Liver (tissue), 9 donors: ENCODE data around the gene VASH1. TPM values are rescaled to one million over a fixed set of nuclear protein-coding genes. Genes with fewer than 3 reads are reported as not detected.

Source experiments
- DNase-seq: peaks from one replicate; pipeline ENCODE4 v3.0.0-alpha.2; 2017; ENCODE audit warnings: low spot score
- H3K27ac ChIP-seq, 2 donors: one replicate each; pipeline ENCODE4 v1.7.0; 2013; ENCODE audit warnings: inconsistent platforms in 2 of 2, low read length in 2 of 2, control low read depth in 1 of 2, low read depth in 1 of 2, mild to moderate bottlenecking in 1 of 2
- H3K27me3 ChIP-seq, 4 donors: one replicate each; pipeline versions ENCODE4 v1.6.1 to v1.7.0; 2013; ENCODE audit warnings: low read length in 3 of 4, inconsistent platforms in 1 of 4, mild to moderate bottlenecking in 1 of 4, moderate library complexity in 1 of 4; ENCODE audit not compliant: control insufficient read depth in 4 of 4, insufficient read depth in 4 of 4
- H3K36me3 ChIP-seq, 4 donors: one replicate each; pipeline versions ENCODE4 v1.6.1 to v1.7.0; 2013; ENCODE audit warnings: low read length in 3 of 4, mild to moderate bottlenecking in 3 of 4, low read depth in 1 of 4, moderate library complexity in 1 of 4; ENCODE audit not compliant: control insufficient read depth in 4 of 4, insufficient read depth in 3 of 4
- H3K4me1 ChIP-seq, 4 donors: one replicate each; pipeline versions ENCODE4 v1.6.1 to v1.7.0; 2013; ENCODE audit warnings: low read length in 3 of 4, mild to moderate bottlenecking in 3 of 4, moderate library complexity in 1 of 4; ENCODE audit not compliant: control insufficient read depth in 4 of 4, insufficient read depth in 4 of 4
- H3K4me3 ChIP-seq, 3 donors: one replicate each; pipeline versions ENCODE4 v1.6.1 to v1.7.0; 2013; ENCODE audit warnings: low read length in 3 of 3, control low read depth in 1 of 3, low read depth in 1 of 3, mild to moderate bottlenecking in 1 of 3
- H3K9ac ChIP-seq, 2 donors: one replicate each; pipeline ENCODE4 v1.7.0; 2013; ENCODE audit warnings: low read length in 2 of 2, mild to moderate bottlenecking in 2 of 2, moderate library complexity in 2 of 2, control low read depth in 1 of 2, low read depth in 1 of 2
- H3K9me3 ChIP-seq, 4 donors: one replicate each; pipeline versions ENCODE4 v1.6.1 to v1.7.0; 2013; ENCODE audit warnings: low read length in 3 of 4; ENCODE audit not compliant: control insufficient read depth in 4 of 4
- ATF3 ChIP-seq: IDR thresholded peaks from 2 replicates; pipeline ENCODE4 v1.6.1; 2016; ENCODE audit warnings: antibody characterized with exemption
- CTCF ChIP-seq: fragments of 150-350 bp; IDR thresholded peaks from 2 replicates; pipeline ENCODE4 v1.5.1; 2017; ENCODE audit warnings: improper control_type of control experiment, low read depth, low read length; ENCODE audit not compliant: missing input control
- EGR1 ChIP-seq, 2 donors: IDR thresholded peaks; 2 replicates each; pipeline ENCODE4 v1.6.1; 2016 to 2018; ENCODE audit warnings: antibody characterized with exemption in 2 of 2, low read depth in 2 of 2
- FOXA1 ChIP-seq: IDR thresholded peaks from 2 replicates; pipeline ENCODE4 v1.6.1; 2016; ENCODE audit warnings: antibody characterized with exemption
- GABPA ChIP-seq, 2 donors: IDR thresholded peaks in 1 of 2; conservative IDR thresholded peaks in 1 of 2; 2 replicates each; pipeline ENCODE4 v1.6.1; 2016; ENCODE audit warnings: antibody characterized with exemption in 2 of 2, mild to moderate bottlenecking in 1 of 2, moderate library complexity in 1 of 2
- HNF4A ChIP-seq, 2 donors: conservative IDR thresholded peaks; 2 replicates each; pipeline ENCODE4 v1.6.1; 2016; ENCODE audit warnings: antibody characterized with exemption in 2 of 2, mild to moderate bottlenecking in 2 of 2
- HNF4G ChIP-seq: IDR thresholded peaks from 2 replicates; pipeline ENCODE4 v1.6.1; 2016; ENCODE audit warnings: antibody characterized with exemption
- JUND ChIP-seq, 2 donors: IDR thresholded peaks; 2 replicates each; pipeline ENCODE4 v1.6.1; 2016; ENCODE audit warnings: antibody characterized with exemption in 2 of 2
- MAX ChIP-seq: IDR thresholded peaks from 2 replicates; pipeline ENCODE4 v1.6.1; 2016; ENCODE audit warnings: antibody characterized with exemption
- NR2F2 ChIP-seq: IDR thresholded peaks from 2 replicates; pipeline ENCODE4 v1.6.1; 2016; ENCODE audit warnings: antibody characterized with exemption
- REST ChIP-seq: IDR thresholded peaks from 2 replicates; pipeline ENCODE4 v1.6.1; 2016; ENCODE audit warnings: antibody characterized with exemption, mild to moderate bottlenecking
- RXRA ChIP-seq, 2 donors: IDR thresholded peaks; 2 replicates each; pipeline ENCODE4 v1.6.1; 2017 to 2018; ENCODE audit warnings: antibody characterized with exemption in 2 of 2, mild to moderate bottlenecking in 1 of 2
- SP1 ChIP-seq: IDR thresholded peaks from 2 replicates; pipeline ENCODE4 v1.6.1; 2018; ENCODE audit warnings: antibody characterized with exemption, mild to moderate bottlenecking
- TAF1 ChIP-seq: conservative IDR thresholded peaks from 2 replicates; pipeline ENCODE4 v1.6.1; 2016; ENCODE audit warnings: antibody characterized with exemption, mild to moderate bottlenecking
- YY1 ChIP-seq: IDR thresholded peaks from 2 replicates; pipeline ENCODE4 v1.6.1; 2016; ENCODE audit warnings: antibody characterized with exemption, mild to moderate bottlenecking
- WGBS: extraction: QIAGEN DNeasy Blood & Tissue Kit; methylation state at CpG from one replicate; pipeline ENCODE4 v1.1.7; 2013; 5-methylcytosine and 5-hydroxymethylcytosine counted together
- polyA plus RNA-seq, 2 donors: library from polyadenylated mRNA; stranded (reverse) in 1 of 2; unstranded in 1 of 2; fragments of 200-250 nt in 1 of 2; fragments of >200 nt in 1 of 2; fragmentation: Nextera tagmentation in 1 of 2; extraction: Ambion mirVana in 1 of 2; gene quantifications; one replicate each; pipeline versions ENCODE4 v1.2.1 to v1.2.3, GENCODE V29; 2013 to 2015
- total RNA-seq, 2 donors: library from RNA; depleted of rRNA; stranded (reverse); fragments of >200 nt; gene quantifications; one replicate each; pipeline ENCODE4 v1.2.3, GENCODE V29; 2014
- TF ChIP-seq, protein P1 (sequence below): IDR thresholded peaks from 2 replicates; pipeline ENCODE4 v1.6.1; 2016; ENCODE audit warnings: antibody characterized with exemption
- donor health status: healthy.
- donor health status: healthy.
- donor health status: healthy.
- donor health status: healthy.
- donor health status: healthy.

VASH1 gene
- total and polyA plus RNA-seq, 4 donors, result 0.94 to 5.9 (median 4.3) TPM

GRCh38 chr14:76742966-76743365 is 18.3 kb upstream of the VASH1 start:
- 84% methylated on average over 7 of the region's 7 CpGs for WGBS
- no peak for TF ChIP-seq NR2F2
- TF ChIP-seq MAX, result no peak
- no peak for TF ChIP-seq FOXA1
- TF ChIP-seq HNF4A (conservative IDR thresholded peaks at IDR 0.05), result no peak
- no peak for TF ChIP-seq HNF4G
- TF ChIP-seq JUND (IDR thresholded peaks at IDR 0.05), result no peak
- no peak for TF ChIP-seq SP1
- TF ChIP-seq REST, result no peak
- TF ChIP-seq ATF3, result no peak
- TF ChIP-seq EGR1 (IDR thresholded peaks at IDR 0.05; ENCODE audit: low read depth in 2 of 2), result no peak
- no peak for TF ChIP-seq TAF1
- no peak for DNase-seq
- H3K9ac ChIP-seq, result no peak overlapping the region
- peaks cover 0 to 8% (median 0%) of the 10 kb centered on the region in 4 donors for H3K9me3 ChIP-seq
- H3K4me1 ChIP-seq, result no peaks in the 10 kb centered on the region
- no peak overlapping the region for H3K4me3 ChIP-seq
- H3K27me3 ChIP-seq, result no peaks in the 10 kb centered on the region
- no peak overlapping the region for H3K27ac ChIP-seq
- no peaks in the 10 kb centered on the region for H3K36me3 ChIP-seq

GRCh38 chr14:76752744-76753143 is 8.5 kb upstream of the VASH1 start:
- H3K36me3 ChIP-seq, result no peaks in the 10 kb centered on the region
- DNase-seq, result no peak
- no peaks in the 10 kb centered on the region for H3K4me1 ChIP-seq
- H3K9me3 ChIP-seq, result no peaks in the 10 kb centered on the region
- no peak overlapping the region for H3K4me3 ChIP-seq
- TF ChIP-seq HNF4G, result no peak
- TF ChIP-seq JUND (IDR thresholded peaks at IDR 0.05), result no peak
- no peak for TF ChIP-seq GABPA (IDR thresholded peaks at IDR 0.05 in 1 of 2, conservative IDR thresholded peaks at IDR 0.05 in 1 of 2)
- H3K27ac ChIP-seq, result no peak overlapping the region
- H3K27me3 ChIP-seq, result no peaks in the 10 kb centered on the region
- no peak overlapping the region for H3K9ac ChIP-seq
- 61% methylated on average over 6 of the region's 6 CpGs for WGBS

GRCh38 chr14:76753541-76754198 is 7.6 kb upstream of the VASH1 start:
- Histone ChIP-seq H3K4me1 (no peaks in the 10 kb centered on the region), H3K27me3 (no peaks in the 10 kb centered on the region), H3K36me3 (no peaks in the 10 kb centered on the region), H3K4me3 (no peak overlapping the region), H3K9me3 (no peaks in the 10 kb centered on the region), H3K27ac (no peak overlapping the region), H3K9ac (no peak overlapping the region)
- DNase-seq, result no peak
- 76% methylated on average over 7 of the region's 7 CpGs for WGBS
- TF ChIP-seq, protein P1, sequence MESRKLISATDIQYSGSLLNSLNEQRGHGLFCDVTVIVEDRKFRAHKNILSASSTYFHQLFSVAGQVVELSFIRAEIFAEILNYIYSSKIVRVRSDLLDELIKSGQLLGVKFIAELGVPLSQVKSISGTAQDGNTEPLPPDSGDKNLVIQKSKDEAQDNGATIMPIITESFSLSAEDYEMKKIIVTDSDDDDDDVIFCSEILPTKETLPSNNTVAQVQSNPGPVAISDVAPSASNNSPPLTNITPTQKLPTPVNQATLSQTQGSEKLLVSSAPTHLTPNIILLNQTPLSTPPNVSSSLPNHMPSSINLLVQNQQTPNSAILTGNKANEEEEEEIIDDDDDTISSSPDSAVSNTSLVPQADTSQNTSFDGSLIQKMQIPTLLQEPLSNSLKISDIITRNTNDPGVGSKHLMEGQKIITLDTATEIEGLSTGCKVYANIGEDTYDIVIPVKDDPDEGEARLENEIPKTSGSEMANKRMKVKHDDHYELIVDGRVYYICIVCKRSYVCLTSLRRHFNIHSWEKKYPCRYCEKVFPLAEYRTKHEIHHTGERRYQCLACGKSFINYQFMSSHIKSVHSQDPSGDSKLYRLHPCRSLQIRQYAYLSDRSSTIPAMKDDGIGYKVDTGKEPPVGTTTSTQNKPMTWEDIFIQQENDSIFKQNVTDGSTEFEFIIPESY, result no peak
- no peak for TF ChIP-seq HNF4G
- TF ChIP-seq CTCF, result no peak
- TF ChIP-seq RXRA (IDR thresholded peaks at IDR 0.05), result no peak
- no peak for TF ChIP-seq JUND (IDR thresholded peaks at IDR 0.05)
- TF ChIP-seq EGR1 (IDR thresholded peaks at IDR 0.05; ENCODE audit: low read depth in 2 of 2), result no peak
- TF ChIP-seq GABPA (IDR thresholded peaks at IDR 0.05 in 1 of 2, conservative IDR thresholded peaks at IDR 0.05 in 1 of 2), result no peak
- no peak for TF ChIP-seq TAF1
- TF ChIP-seq YY1, result no peak
